WTC11 (cell line): ENCODE data around the gene LMF1.

Experiments used
- ATF2 ChIP-seq: sonication (generic); formaldehyde crosslinking; IDR thresholded peaks from 2 replicates; pipeline ENCODE4 v1.8.1; 2022; ENCODE audit warnings: low read depth, missing genetic modification reagents, borderline replicate concordance
- ATF3 ChIP-seq: sonication (generic); formaldehyde crosslinking; conservative IDR thresholded peaks from 2 replicates; pipeline ENCODE4 v1.8.1; 2022; ENCODE audit warnings: mild to moderate bottlenecking, missing genetic modification reagents
- CREB1 ChIP-seq: sonication (generic); formaldehyde crosslinking; IDR thresholded peaks from 2 replicates; pipeline ENCODE4 v1.8.0; 2023; ENCODE audit warnings: mild to moderate bottlenecking, missing genetic modification reagents
- FOXJ3 ChIP-seq: sonication (generic); formaldehyde crosslinking; IDR thresholded peaks from 2 replicates; pipeline ENCODE4 v1.9.0; 2021; ENCODE audit warnings: missing genetic modification reagents, mild to moderate bottlenecking, borderline replicate concordance
- IRF1 ChIP-seq: sonication (generic); formaldehyde crosslinking; IDR thresholded peaks from 2 replicates; pipeline ENCODE4 v1.8.0; 2023; ENCODE audit warnings: missing genetic modification reagents
- NR2C2 ChIP-seq: sonication (generic); formaldehyde crosslinking; IDR thresholded peaks from 2 replicates; pipeline ENCODE4 v1.8.0; 2022; ENCODE audit warnings: mild to moderate bottlenecking, missing genetic modification reagents
- SP1 ChIP-seq: sonication (generic); formaldehyde crosslinking; conservative IDR thresholded peaks from 2 replicates; pipeline ENCODE4 v1.8.1; 2022; ENCODE audit warnings: missing genetic modification reagents
- TEAD1 ChIP-seq: sonication (generic); formaldehyde crosslinking; IDR thresholded peaks from 2 replicates; pipeline ENCODE4 v1.8.0; 2022; ENCODE audit warnings: mild to moderate bottlenecking, missing genetic modification reagents
- TEAD4 ChIP-seq: sonication (generic); formaldehyde crosslinking; IDR thresholded peaks from 2 replicates; pipeline ENCODE4 v1.8.0; 2022; ENCODE audit warnings: mild to moderate bottlenecking, missing genetic modification reagents
- USF2 ChIP-seq: sonication (generic); formaldehyde crosslinking; IDR thresholded peaks from 2 replicates; pipeline ENCODE4 v1.8.1; 2023; ENCODE audit warnings: mild to moderate bottlenecking, missing genetic modification reagents, moderate library complexity
- ZMAT4 ChIP-seq: fragments of 250-450 bp; sonication (Bioruptor Pico); IDR thresholded peaks from 2 replicates; pipeline ENCODE4 v1.9.0; 2021; ENCODE audit warnings: mild to moderate bottlenecking
- TF ChIP-seq, protein P1 (sequence below): fragments of 200-600 bp; IDR thresholded peaks from 2 replicates; pipeline ENCODE4 v1.8.0; 2022; ENCODE audit warnings: antibody characterized with exemption

- TF ChIP-seq, protein P1, sequence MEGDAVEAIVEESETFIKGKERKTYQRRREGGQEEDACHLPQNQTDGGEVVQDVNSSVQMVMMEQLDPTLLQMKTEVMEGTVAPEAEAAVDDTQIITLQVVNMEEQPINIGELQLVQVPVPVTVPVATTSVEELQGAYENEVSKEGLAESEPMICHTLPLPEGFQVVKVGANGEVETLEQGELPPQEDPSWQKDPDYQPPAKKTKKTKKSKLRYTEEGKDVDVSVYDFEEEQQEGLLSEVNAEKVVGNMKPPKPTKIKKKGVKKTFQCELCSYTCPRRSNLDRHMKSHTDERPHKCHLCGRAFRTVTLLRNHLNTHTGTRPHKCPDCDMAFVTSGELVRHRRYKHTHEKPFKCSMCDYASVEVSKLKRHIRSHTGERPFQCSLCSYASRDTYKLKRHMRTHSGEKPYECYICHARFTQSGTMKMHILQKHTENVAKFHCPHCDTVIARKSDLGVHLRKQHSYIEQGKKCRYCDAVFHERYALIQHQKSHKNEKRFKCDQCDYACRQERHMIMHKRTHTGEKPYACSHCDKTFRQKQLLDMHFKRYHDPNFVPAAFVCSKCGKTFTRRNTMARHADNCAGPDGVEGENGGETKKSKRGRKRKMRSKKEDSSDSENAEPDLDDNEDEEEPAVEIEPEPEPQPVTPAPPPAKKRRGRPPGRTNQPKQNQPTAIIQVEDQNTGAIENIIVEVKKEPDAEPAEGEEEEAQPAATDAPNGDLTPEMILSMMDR: no peak
- no peak for TF ChIP-seq SP1 (CRISPR knock-in tag)
- TF ChIP-seq ATF3 (CRISPR knock-in tag): no peak
- no peak for TF ChIP-seq TEAD1 (CRISPR knock-in tag)
- no peak for TF ChIP-seq TEAD4 (CRISPR knock-in tag)
- TF ChIP-seq NR2C2 (CRISPR knock-in tag): no peak
- no peak for TF ChIP-seq FOXJ3 (CRISPR knock-in tag)
- TF ChIP-seq USF2 (CRISPR knock-in tag): no peak
- TF ChIP-seq ZMAT4 (CRISPR knock-in tag): no peak
- TF ChIP-seq IRF1: no peak
- TF ChIP-seq CREB1 (CRISPR knock-in tag): no peak
- TF ChIP-seq ATF2 (CRISPR knock-in tag): no peak
Observed at GRCh38 chr16:920051-920681, 50.6 kb downstream of the LMF1 start.
